ENCODE results near the gene KLB. TPM values are rescaled to one million over a fixed set of nuclear protein-coding genes. Genes with fewer than 3 reads are reported as not detected.

KLB gene
- total RNA-seq, 1 experiment from 2014 or later, result not detected

DNA sequence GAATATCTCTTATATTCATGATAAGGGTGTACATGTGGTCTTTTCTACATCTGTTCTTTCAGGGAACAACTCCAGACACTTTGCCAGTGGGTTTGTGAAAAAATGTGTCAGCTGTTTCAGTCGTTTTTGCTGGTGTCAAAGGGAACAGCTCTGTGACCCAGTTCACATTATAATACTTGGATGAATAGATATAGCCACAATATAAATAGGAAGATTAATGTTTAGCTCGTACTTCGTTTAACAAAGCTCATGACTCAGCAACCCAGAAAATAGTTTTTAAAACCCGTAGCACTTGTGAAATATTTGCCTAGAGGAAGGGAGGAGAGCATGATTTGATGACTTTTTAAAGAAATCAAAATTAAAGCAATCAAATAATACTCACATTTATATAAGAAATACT lies 60.0 kb downstream of the KLB start:
- Histone ChIP-seq H3K4me3 (replicated peaks in 1 of 2; ENCODE audit: low read depth in 1 of 2, low read length in 2 of 2) (no peak overlapping the region), H3K36me3 (ENCODE audit: control insufficient read depth in 1 of 2, insufficient read depth in 2 of 2, low read length in 2 of 2) (peaks cover 23 to 24% of the 10 kb centered on the region in 2 experiments), H3K4me1 (ENCODE audit: control insufficient read depth in 1 of 2, insufficient read depth in 2 of 2, low read length in 2 of 2) (peaks cover 2 to 13% of the 10 kb centered on the region in 2 experiments; a peak in 2 of 4 replicates), H3K79me2 (ENCODE audit: insufficient read depth, low read length) (peaks cover 9% of the 10 kb centered on the region; the same call in 1 of the 2 replicates), H3K9ac (ENCODE audit: low read length) (no peak overlapping the region), H3K27ac (ENCODE audit: low read depth, low read length) (no peak overlapping the region), H3K9me3 (ENCODE audit: control insufficient read depth in 1 of 2, insufficient read depth in 1 of 2, low read depth in 1 of 2, low read length in 2 of 2) (no peaks in the 10 kb centered on the region), H3K9me2 (ENCODE audit: insufficient read depth) (no peaks in the 10 kb centered on the region), H3K27me3 (ENCODE audit: insufficient read depth, low read length) (no peaks in the 10 kb centered on the region), H2AFZ (ENCODE audit: low read depth, low read length, poor library complexity, severe bottlenecking) (no peak overlapping the region), H3K4me2 (ENCODE audit: low read length) (no peak overlapping the region), H4K20me1 (ENCODE audit: insufficient read depth) (no peaks in the 10 kb centered on the region)
- DNase-seq (ENCODE audit: low read depth, low spot score), result no peak
- ChIA-PET CTCF (no interaction called here), RAD21 (ENCODE audit: low non-redundant PET in 1 of 2, low total read pairs in 2 of 2, uncharacterized antibody in 2 of 2, unreplicated experiment in 2 of 2) (no interaction called here), POLR2A (no interaction called here)
- intact Hi-C loops (cut with micrococcal nuclease), result loop anchor here (5.0 to 10.0 kb wide), 5 partner anchors 126 to 838 kb away; partner anchors contain the start of genes N4BP2, SMIM14 and UBE2K
- TF ChIP-seq JUND (IDR thresholded peaks at IDR 0.05) (no peak), ELF1 (IDR thresholded peaks at IDR 0.05; ENCODE audit: borderline replicate concordance, low read depth) (no peak), EZH2 (IDR thresholded peaks at IDR 0.05) (no peak), SP1 (IDR thresholded peaks at IDR 0.05; ENCODE audit: low read depth) (no peak)
- BruUV-seq (replicated peaks), result no TSS peak
- ATAC-seq, result no peak

DNA sequence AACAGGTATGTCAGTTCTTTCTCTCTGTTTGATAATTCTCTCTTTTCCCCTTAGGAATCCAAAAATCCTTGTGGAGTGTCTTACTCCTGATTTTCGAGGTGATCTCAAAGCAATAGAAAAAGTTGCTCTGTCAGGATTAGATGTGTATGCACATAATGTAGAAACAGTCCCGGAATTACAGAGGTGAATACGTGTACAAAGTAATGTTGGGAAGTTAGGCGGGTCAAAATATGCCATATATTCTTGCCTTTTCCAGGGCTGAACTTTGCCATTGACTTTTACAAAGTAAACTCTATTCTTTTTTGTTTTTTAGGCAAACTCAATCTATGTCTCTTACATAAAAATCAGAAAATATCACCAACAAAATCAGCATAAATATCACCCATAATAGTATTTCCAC lies 60.7 kb downstream of the KLB start:
- Histone ChIP-seq H2AFZ (ENCODE audit: low read depth, low read length, poor library complexity, severe bottlenecking) (no peak overlapping the region), H3K4me3 (replicated peaks in 1 of 2; ENCODE audit: low read depth in 1 of 2, low read length in 2 of 2) (no peak overlapping the region), H3K4me2 (ENCODE audit: low read length) (no peak overlapping the region), H3K9ac (ENCODE audit: low read length) (no peak overlapping the region), H3K9me2 (ENCODE audit: insufficient read depth) (no peaks in the 10 kb centered on the region), H3K27me3 (ENCODE audit: insufficient read depth, low read length) (no peaks in the 10 kb centered on the region), H3K4me1 (ENCODE audit: control insufficient read depth in 1 of 2, insufficient read depth in 2 of 2, low read length in 2 of 2) (peaks cover 2 to 13% of the 10 kb centered on the region in 2 experiments; a peak in 2 of 4 replicates), H3K79me2 (ENCODE audit: insufficient read depth, low read length) (peaks cover 9% of the 10 kb centered on the region; the same call in 1 of the 2 replicates), H4K20me1 (ENCODE audit: insufficient read depth) (no peaks in the 10 kb centered on the region), H3K27ac (ENCODE audit: low read depth, low read length) (no peak overlapping the region), H3K9me3 (ENCODE audit: control insufficient read depth in 1 of 2, insufficient read depth in 1 of 2, low read depth in 1 of 2, low read length in 2 of 2) (no peaks in the 10 kb centered on the region), H3K36me3 (ENCODE audit: control insufficient read depth in 1 of 2, insufficient read depth in 2 of 2, low read length in 2 of 2) (peaks cover 20 to 26% of the 10 kb centered on the region in 2 experiments)
- ChIA-PET RAD21 (ENCODE audit: low non-redundant PET in 1 of 2, low total read pairs in 2 of 2, uncharacterized antibody in 2 of 2, unreplicated experiment in 2 of 2) (no interaction called here), CTCF (no interaction called here), POLR2A (no interaction called here)
- no TSS peak for BruUV-seq (replicated peaks)
- intact Hi-C loops (cut with micrococcal nuclease), result loop anchor here (5.0 to 10.0 kb wide), 5 partner anchors 125 to 837 kb away; partner anchors contain the start of genes N4BP2, SMIM14 and UBE2K
- DNase-seq (ENCODE audit: low read depth, low spot score) (no peak), ATAC-seq (no peak)
- TF ChIP-seq RAD21 (IDR thresholded peaks at IDR 0.05; ENCODE audit: low read depth), result no peak
- TF ChIP-seq SIN3A (IDR thresholded peaks at IDR 0.05; ENCODE audit: low read depth), result no peak
- no peak for TF ChIP-seq EZH2phosphoT487 (IDR thresholded peaks at IDR 0.05; ENCODE audit: borderline replicate concordance)
- no peak for TF ChIP-seq MAX (IDR thresholded peaks at IDR 0.05)

All from HCT116 (cell line).